Thyroid gland (tissue), 4 donors: ENCODE results near the gene SALL2. TPM values are rescaled to one million over a fixed set of nuclear protein-coding genes. Genes with fewer than 3 reads are reported as not detected.

Experiments
- DNase-seq, 2 donors: peaks; one replicate each; pipeline ENCODE4 v3.0.0-alpha.2; 2019
- H3K27ac ChIP-seq, 3 donors: fragments of 200-600 bp; sonication (generic); 1 replicate in 2 of 3; 2 replicates in 1 of 3; pipeline ENCODE4 v1.5.1; 2016 to 2019; ENCODE audit warnings: mild to moderate bottlenecking in 1 of 3, moderate library complexity in 1 of 3
- H3K27me3 ChIP-seq: fragments of 200-600 bp; sonication (generic); one replicate; pipeline ENCODE4 v1.5.1; 2019
- H3K36me3 ChIP-seq, 2 donors: fragments of 200-600 bp; sonication (generic); one replicate each; pipeline ENCODE4 v1.5.1; 2016 to 2019
- H3K4me1 ChIP-seq, 2 donors: fragments of 200-600 bp; sonication (generic); one replicate each; pipeline ENCODE4 v1.5.1; 2017 to 2019
- H3K4me3 ChIP-seq, 3 donors: fragments of 200-600 bp; sonication (generic); replicated peaks in 1 of 3; 1 replicate in 2 of 3; 2 replicates in 1 of 3; pipeline ENCODE4 v1.5.1; 2016; ENCODE audit warnings: mild to moderate bottlenecking in 1 of 3
- H3K9me3 ChIP-seq: fragments of 200-600 bp; sonication (generic); one replicate; pipeline ENCODE4 v1.5.1; 2017
- CTCF ChIP-seq, 6 experiments: fragments of 200-600 bp in 3 of 6; fragments of 450-650 bp in 3 of 6; sonication (generic) in 3 of 6; IDR thresholded peaks; one replicate each; pipeline ENCODE4 v1.5.1; 2016 to 2019; ENCODE audit warnings: antibody characterized with exemption in 6 of 6, mild to moderate bottlenecking in 2 of 6, inconsistent platforms in 1 of 6, moderate library complexity in 1 of 6
- POLR2A ChIP-seq, 2 donors: fragments of 450-650 bp; IDR thresholded peaks; one replicate each; pipeline ENCODE4 v1.6.1; 2017; ENCODE audit warnings: antibody characterized with exemption in 2 of 2, mild to moderate bottlenecking in 2 of 2, moderate library complexity in 1 of 2
- WGBS, 2 donors: methylation state at CpG; one replicate each; pipeline ENCODE4 v1.1.5; 2017; 5-methylcytosine and 5-hydroxymethylcytosine counted together
- intact Hi-C: fragments of 100-400 bp; cut with DNase I; formaldehyde crosslinking; loops from one replicate; pipeline ENCODE4 v1.15.1; 2023
- total RNA-seq, 4 donors: library from RNA; depleted of rRNA; stranded (reverse); fragments of >200 nt; gene quantifications; one replicate each; pipeline ENCODE4 v1.2.3, GENCODE V29; 2016

SALL2 gene
- total RNA-seq, 4 donors from 2014 or later, result 21.9 to 24.6 (median 22.5) TPM

GRCh38 chr14:21514341-21514740, 11.8 kb downstream of the SALL2 start:
- 92 to 95% methylated on average over 1 of the region's 1 CpG for WGBS, 2 donors
- Histone ChIP-seq H3K4me1 (peaks cover 11% of the 10 kb centered on the region in 2 donors), H3K9me3 (no peaks in the 10 kb centered on the region), H3K36me3 (no peaks in the 10 kb centered on the region), H3K27me3 (no peaks in the 10 kb centered on the region), H3K27ac (no peak overlapping the region), H3K4me3 (no peak overlapping the region)
- DNase-seq, result no peak
- TF ChIP-seq POLR2A (IDR thresholded peaks at IDR 0.05) (no peak), CTCF (IDR thresholded peaks at IDR 0.05) (no peak)
- intact Hi-C loops, result no loop called here

GRCh38 chr14:21510735-21511657, 15.2 kb downstream of the SALL2 start, which contains the start of gene METTL3:
METTL3 (minus strand) TSS chr14:21511340; CDS start chr14:21511223, 117 bp downstream.
- no peaks in the 10 kb centered on the region for H3K27me3 ChIP-seq
- peaks cover 13 to 16% of the 10 kb centered on the region in 2 donors for H3K4me1 ChIP-seq
- peak within 1 kb of the TSS; percentile 80 to 91 (median 84) for H3K4me3 ChIP-seq
- intact Hi-C loops, result no loop called here
- H3K9me3 ChIP-seq, result no peaks in the 10 kb centered on the region
- peak in 1 of 2 donors; percentile 54 for TF ChIP-seq POLR2A (IDR thresholded peaks at IDR 0.05)
- TF ChIP-seq CTCF (IDR thresholded peaks at IDR 0.05), result no peak
- peak; percentile 98 to 99 for DNase-seq
- peak within 1 kb of the TSS; percentile 50 to 79 (median 75) for H3K27ac ChIP-seq
- 0% methylated on average over 46 to 50 of the region's 53 CpGs for WGBS, 2 donors
- peaks cover 0 to 6% of the 10 kb centered on the region in 2 donors for H3K36me3 ChIP-seq

GRCh38 chr14:21509432-21510143, 16.6 kb downstream of the SALL2 start:
- intact Hi-C loops, result no loop called here
- no peaks in the 10 kb centered on the region for H3K27me3 ChIP-seq
- H3K27ac ChIP-seq, result no peak overlapping the region
- DNase-seq, result no peak
- H3K9me3 ChIP-seq, result no peaks in the 10 kb centered on the region
- H3K36me3 ChIP-seq, result peaks cover 0 to 6% of the 10 kb centered on the region in 2 donors
- H3K4me1 ChIP-seq, result peaks cover 13 to 16% of the 10 kb centered on the region in 2 donors
- 81 to 84% methylated on average over 6 of the region's 6 CpGs for WGBS, 2 donors
- H3K4me3 ChIP-seq, result no peak overlapping the region
- TF ChIP-seq POLR2A (IDR thresholded peaks at IDR 0.05) (no peak), CTCF (IDR thresholded peaks at IDR 0.05) (no peak)

- WGBS, 2 donors, result 90 to 94% methylated on average over 2 of the region's 2 CpGs
- intact Hi-C loops, result no loop called here
- no peak for DNase-seq
- Histone ChIP-seq H3K27me3 (no peaks in the 10 kb centered on the region), H3K4me3 (no peak overlapping the region), H3K4me1 (peaks cover 13 to 27% of the 10 kb centered on the region in 2 donors), H3K36me3 (peaks cover 6 to 12% of the 10 kb centered on the region in 2 donors), H3K9me3 (no peaks in the 10 kb centered on the region), H3K27ac (no peak overlapping the region)
- TF ChIP-seq CTCF (IDR thresholded peaks at IDR 0.05), result no peak
- TF ChIP-seq POLR2A (IDR thresholded peaks at IDR 0.05), result no peak
Measured at GRCh38 chr14:21506557-21506956, 19.6 kb downstream of the SALL2 start.
